Measurements from ENCODE around the gene BSN. TPM values are rescaled to one million over a fixed set of nuclear protein-coding genes. Genes with fewer than 3 reads are reported as not detected.

Gene BSN
- total RNA-seq, 2 experiments from 2014 or later, result 0.03 to 0.05 TPM

DNA sequence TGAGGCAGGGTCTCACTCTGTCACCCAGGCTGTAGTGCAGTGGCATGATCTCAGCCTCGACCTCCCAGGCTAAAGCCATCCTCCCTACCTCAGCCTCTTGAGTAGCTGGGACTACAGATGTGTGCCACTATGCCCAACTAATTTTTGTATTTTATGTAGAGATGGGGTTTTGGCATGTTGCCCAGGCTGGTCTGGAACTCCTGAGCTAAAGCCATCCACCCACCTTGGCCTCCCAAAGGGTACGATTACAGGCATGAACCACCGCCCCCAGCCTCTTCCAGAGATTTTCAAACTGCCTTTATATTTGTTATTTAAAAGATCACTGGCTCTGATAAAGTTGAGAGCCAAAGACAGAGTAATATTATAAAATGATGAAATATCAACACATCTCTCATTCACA, 37.3 kb downstream of the BSN start:
- Mint-ChIP-seq H3K36me3 (ENCODE audit: low read depth) (no peaks in the 10 kb centered on the region), H3K4me3 (no peak overlapping the region), H3K27ac (no peak overlapping the region), H3K27me3 (peaks cover 16% of the 10 kb centered on the region), H3K9me3 (no peaks in the 10 kb centered on the region), H3K4me1 (peaks cover 4% of the 10 kb centered on the region)
- POLR2A ChIA-PET, result no interaction called here
- CTCF ChIA-PET, result no interaction called here
- no peak for DNase-seq

DNA sequence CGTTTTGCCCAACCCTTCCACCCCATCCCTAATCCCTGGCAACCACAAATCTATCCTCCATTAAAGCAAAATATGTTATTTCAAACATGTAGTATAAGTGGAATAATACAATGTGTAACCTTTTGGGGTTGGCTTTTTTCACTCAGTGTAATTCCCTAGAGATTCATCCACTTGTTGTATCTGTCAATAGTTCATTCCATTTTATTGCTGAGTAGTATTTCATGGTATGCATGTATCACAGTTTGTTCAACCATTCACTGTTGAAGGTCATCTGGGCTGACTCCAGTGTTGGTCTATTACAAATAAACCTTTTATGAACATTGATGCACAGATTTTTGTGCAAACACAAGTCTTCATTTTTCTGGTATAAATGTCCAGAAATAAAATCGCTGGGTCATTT, 38.8 kb downstream of the BSN start:
- Mint-ChIP-seq H3K36me3 (ENCODE audit: low read depth) (no peaks in the 10 kb centered on the region), H3K4me3 (no peak overlapping the region), H3K27ac (no peak overlapping the region), H3K4me1 (no peaks in the 10 kb centered on the region), H3K9me3 (no peaks in the 10 kb centered on the region), H3K27me3 (peaks cover 11% of the 10 kb centered on the region)
- DNase-seq, result no peak
- ChIA-PET POLR2A (no interaction called here), CTCF (no interaction called here)

DNA sequence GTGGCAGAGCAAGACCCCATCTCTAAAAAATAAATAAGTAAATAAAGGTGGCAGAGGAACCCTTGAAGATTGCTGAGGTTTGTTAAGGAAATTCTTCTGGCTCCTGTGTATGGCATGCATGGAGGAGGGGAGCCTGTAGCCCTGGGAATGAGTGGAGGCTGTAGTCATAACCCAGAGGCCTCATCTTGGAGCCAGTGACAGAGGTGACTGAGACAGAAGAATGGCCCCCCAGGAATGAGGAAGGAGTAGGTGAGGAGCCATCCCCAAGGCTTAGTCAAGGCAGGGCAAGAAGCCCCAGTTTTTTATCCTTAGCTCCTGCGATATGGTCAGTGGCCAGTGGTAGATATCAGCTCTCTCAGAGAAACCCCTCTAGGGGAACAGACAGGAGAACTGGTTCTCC, 46.5 kb downstream of the BSN start:
- Mint-ChIP-seq H3K27me3 (no peaks in the 10 kb centered on the region), H3K36me3 (ENCODE audit: low read depth) (no peaks in the 10 kb centered on the region), H3K9me3 (no peaks in the 10 kb centered on the region), H3K4me1 (peaks cover 23% of the 10 kb centered on the region), H3K27ac (no peak overlapping the region), H3K4me3 (no peak overlapping the region)
- POLR2A ChIA-PET, result no interaction called here
- CTCF ChIA-PET, result no interaction called here
- DNase-seq, result no peak

DNA sequence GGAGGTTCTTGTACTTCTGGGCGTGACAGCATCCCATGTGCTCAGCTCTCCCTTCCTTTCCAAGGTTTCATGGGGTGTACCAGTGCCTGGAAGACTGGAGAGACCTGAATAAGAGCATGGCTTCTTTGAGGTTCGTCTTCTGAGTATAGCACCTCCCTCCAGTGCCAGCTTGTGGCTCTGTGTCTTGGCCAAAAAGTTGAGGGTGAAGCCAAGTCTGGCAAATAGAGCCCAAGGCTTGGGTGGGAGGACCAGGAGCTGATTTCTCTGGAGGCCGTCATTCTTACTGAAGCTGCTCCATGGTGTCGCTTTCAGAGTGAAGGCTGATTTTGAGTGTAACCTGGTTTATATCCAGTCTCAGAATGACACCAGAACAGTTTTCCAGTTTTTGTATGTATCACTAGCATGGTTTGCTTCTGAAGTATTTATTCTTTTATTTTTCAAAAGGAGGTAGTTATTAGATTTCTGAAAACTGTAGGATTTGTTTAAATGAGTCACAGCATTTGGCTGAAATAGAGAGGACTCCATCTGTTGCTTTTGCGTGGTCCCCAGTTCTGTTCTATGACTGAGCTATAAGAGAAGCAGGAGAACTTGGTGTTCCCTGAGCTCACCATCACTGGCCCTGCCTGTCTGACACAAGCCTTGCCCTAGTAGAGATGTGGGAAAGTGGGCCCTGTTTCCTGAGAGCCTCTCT, 47.2 kb downstream of the BSN start:
- no peaks in the 10 kb centered on the region for H3K36me3 Mint-ChIP-seq (ENCODE audit: low read depth)
- no peak overlapping the region for H3K4me3 Mint-ChIP-seq
- DNase-seq, result no peak
- H3K9me3 Mint-ChIP-seq, result no peaks in the 10 kb centered on the region
- ChIA-PET CTCF (interaction anchor here (0.9 kb wide), 1 partner anchor 62 kb away, joined by 3 read pairs; no protein-coding TSS in a partner anchor), POLR2A (interaction anchor here (1.0 kb wide), 1 partner anchor 131 kb away, joined by 5 read pairs; the partner anchor contains the start of gene DAG1)
- peaks cover 23% of the 10 kb centered on the region for H3K4me1 Mint-ChIP-seq
- H3K27ac Mint-ChIP-seq, result no peak overlapping the region
- H3K27me3 Mint-ChIP-seq, result no peaks in the 10 kb centered on the region

DNA sequence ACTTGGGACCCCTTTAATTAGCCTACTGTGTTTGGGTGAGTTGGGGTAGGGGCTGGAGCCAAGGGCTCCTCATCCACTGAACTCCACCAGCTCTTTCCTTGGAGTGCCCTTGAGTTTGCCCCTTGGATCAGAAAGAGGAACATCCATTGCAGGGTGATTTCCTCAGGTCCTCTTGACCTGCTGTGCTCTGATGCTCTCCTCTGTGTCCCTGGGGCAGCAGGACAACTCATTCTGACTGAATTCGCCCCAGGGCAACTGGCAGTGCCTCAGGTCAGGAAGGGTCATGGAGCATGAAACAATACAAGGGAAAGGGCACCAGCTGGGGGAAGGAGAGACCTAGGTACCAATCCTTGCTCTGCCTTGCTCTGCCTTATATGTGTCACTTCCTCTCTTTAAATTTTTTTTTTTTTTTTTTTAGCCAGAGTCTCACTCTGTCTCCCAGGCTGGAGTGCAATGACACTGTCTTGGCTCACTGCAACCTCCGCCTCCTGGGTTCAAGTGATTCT, 47.8 kb downstream of the BSN start:
- no peaks in the 10 kb centered on the region for H3K27me3 Mint-ChIP-seq

DNA sequence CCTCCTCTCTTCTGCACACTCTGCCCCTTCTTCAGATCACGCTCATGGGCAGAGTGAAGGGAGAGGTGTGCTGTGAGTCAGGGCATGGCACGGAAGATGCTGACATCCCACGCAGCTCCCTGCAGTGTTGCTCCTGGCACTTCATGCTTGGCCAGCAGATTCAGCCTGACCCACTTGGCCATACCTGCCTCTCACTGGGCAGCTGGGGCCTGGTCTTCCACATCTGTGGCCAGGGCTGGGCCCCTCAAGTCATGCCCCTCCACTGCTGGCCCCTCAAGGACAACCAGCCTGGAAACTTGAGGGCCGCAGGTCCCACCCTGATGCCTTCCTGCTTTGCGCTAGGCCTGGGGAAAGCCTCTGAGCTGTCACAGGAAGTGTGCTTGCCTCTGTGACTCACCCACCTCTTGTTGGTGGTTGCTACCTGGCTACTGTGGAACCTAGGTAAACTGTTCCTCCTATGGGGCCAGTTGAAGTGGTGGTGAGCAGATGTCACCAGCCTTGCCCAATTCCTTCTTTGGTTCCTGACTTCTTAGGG, 48.7 kb downstream of the BSN start:
- Mint-ChIP-seq H3K27me3 (no peaks in the 10 kb centered on the region), H3K4me3 (no peak overlapping the region), H3K27ac (peak overlapping the region; percentile 74), H3K4me1 (peaks cover 23% of the 10 kb centered on the region), H3K9me3 (no peaks in the 10 kb centered on the region), H3K36me3 (ENCODE audit: low read depth) (no peaks in the 10 kb centered on the region)
- CTCF ChIA-PET, result interaction anchor here (0.7 to 2.1 kb wide), 3 partner anchors 63 to 917 kb away, joined by 3 to 8 read pairs (median 4); partner anchors contain the start of gene NCKIPSD
- POLR2A ChIA-PET, result interaction anchor here (0.9 to 1.9 kb wide), 5 partner anchors 15 to 263 kb away, joined by 3 to 4 read pairs (median 3); partner anchors contain the start of gene AMIGO3
- DNase-seq, result peak; percentile 72

More for the DNA sequence above, 47.8 kb downstream of the BSN start:
- no peak overlapping the region for H3K4me3 Mint-ChIP-seq
- no peaks in the 10 kb centered on the region for H3K9me3 Mint-ChIP-seq
- H3K36me3 Mint-ChIP-seq (ENCODE audit: low read depth), result no peaks in the 10 kb centered on the region
- CTCF ChIA-PET, result interaction anchor here (0.7 to 2.1 kb wide), 3 partner anchors 62 to 916 kb away, joined by 3 to 8 read pairs (median 4); partner anchors contain the start of gene NCKIPSD
- POLR2A ChIA-PET, result interaction anchor here (1.0 to 1.9 kb wide), 4 partner anchors 14 to 132 kb away, joined by 3 to 5 read pairs (median 4); partner anchors contain the start of gene DAG1
- peaks cover 23% of the 10 kb centered on the region for H3K4me1 Mint-ChIP-seq
- DNase-seq, result no peak
- no peak overlapping the region for H3K27ac Mint-ChIP-seq

DNA sequence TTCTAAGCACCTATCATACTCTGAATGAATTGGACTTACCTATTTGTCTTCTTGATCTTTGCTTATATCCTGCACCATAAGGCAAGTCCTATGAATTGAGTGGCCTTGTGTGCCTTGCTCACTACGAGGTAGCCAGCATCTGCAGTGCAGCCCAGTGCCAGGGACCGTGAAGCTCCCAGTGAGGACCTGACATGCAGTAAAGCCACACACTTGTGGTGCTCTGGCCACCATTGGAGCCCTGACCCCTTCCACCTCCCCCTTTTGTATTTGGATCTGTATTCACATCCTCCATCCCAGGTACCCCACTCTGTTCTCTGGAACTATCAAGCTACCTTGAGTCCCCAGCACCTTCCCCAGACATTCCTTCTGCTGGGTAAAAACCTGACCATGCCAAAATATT, 52.1 kb downstream of the BSN start:
- no peaks in the 10 kb centered on the region for H3K27me3 Mint-ChIP-seq
- CTCF ChIA-PET, result no interaction called here
- no peaks in the 10 kb centered on the region for H3K36me3 Mint-ChIP-seq (ENCODE audit: low read depth)
- peaks cover 23% of the 10 kb centered on the region for H3K4me1 Mint-ChIP-seq
- no peaks in the 10 kb centered on the region for H3K9me3 Mint-ChIP-seq
- POLR2A ChIA-PET, result no interaction called here
- DNase-seq, result no peak
- H3K27ac Mint-ChIP-seq, result no peak overlapping the region
- no peak overlapping the region for H3K4me3 Mint-ChIP-seq

DNA sequence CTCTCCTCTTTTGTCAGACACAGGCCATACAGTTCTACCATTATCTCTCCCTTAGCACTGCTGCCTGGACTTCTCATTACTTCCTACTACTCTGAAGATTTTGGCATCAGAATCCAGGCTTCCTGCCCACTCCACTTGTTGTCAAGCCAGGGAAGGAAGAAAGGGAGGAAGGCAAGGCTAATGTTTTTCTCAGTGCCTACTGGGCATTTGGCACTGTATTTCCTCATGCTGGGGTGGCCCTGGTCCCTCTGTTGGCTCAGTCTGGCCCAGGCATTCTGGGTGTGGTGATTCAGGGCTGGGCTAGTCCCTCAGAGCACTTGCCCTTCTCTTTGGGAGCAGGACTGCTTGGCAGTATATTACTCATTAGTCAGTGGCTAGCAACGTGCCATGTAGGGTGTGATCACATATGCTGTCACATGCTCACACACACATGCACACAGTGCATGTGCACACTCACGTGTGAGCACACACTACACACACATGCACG, 52.9 kb downstream of the BSN start:
- CTCF ChIA-PET, result no interaction called here
- Mint-ChIP-seq H3K4me1 (peaks cover 22% of the 10 kb centered on the region), H3K36me3 (ENCODE audit: low read depth) (no peaks in the 10 kb centered on the region), H3K27ac (no peak overlapping the region), H3K27me3 (no peaks in the 10 kb centered on the region), H3K4me3 (no peak overlapping the region), H3K9me3 (no peaks in the 10 kb centered on the region)
- POLR2A ChIA-PET, result no interaction called here
- DNase-seq, result no peak

DNA sequence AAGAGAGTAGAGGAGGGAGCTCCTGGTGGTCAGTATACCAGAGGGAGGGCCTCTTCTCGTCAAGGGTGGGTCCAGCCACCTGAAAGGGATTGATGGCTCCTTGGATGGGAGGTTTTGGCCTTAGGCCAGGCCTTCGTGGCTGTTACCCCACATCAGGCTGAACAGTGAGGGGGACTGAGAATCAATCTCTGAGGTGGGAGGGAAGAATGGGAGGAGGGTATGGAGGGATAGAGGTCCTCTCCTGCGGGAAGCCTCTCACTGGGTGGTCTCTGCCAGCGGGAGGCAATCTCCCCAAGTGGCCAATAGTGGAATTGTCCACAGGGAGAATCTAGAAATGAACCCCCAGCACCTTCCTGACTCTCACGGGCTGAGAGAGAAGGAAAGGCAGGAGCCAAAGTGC, 53.5 kb downstream of the BSN start:
- Mint-ChIP-seq H3K4me1 (peaks cover 17% of the 10 kb centered on the region), H3K4me3 (no peak overlapping the region), H3K36me3 (ENCODE audit: low read depth) (no peaks in the 10 kb centered on the region), H3K27ac (no peak overlapping the region), H3K27me3 (no peaks in the 10 kb centered on the region), H3K9me3 (no peaks in the 10 kb centered on the region)
- ChIA-PET POLR2A (no interaction called here), CTCF (no interaction called here)
- DNase-seq, result no peak

DNA sequence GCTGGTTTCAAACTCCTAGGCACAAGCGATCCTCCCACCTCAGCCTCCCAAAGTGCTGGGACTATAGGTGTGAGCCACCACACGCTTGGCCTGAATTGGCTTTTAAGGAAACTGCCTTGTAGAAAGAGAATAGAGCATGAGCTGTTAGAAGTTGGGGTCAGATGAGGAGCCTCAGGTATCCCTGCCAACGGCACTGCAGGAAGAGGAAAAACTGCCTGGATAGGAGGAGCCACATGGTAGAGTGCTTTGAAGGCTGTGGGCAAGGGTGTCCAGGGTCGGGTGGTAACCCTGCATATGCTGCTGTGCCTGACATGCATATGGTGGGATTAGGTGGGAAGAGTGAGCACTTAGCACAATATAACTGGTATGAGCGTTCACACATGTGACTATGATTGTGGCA, 55.0 kb downstream of the BSN start:
- Mint-ChIP-seq H3K36me3 (ENCODE audit: low read depth) (no peaks in the 10 kb centered on the region), H3K4me3 (no peak overlapping the region), H3K9me3 (no peaks in the 10 kb centered on the region), H3K4me1 (peaks cover 2% of the 10 kb centered on the region), H3K27me3 (no peaks in the 10 kb centered on the region), H3K27ac (no peak overlapping the region)
- DNase-seq, result no peak
- ChIA-PET CTCF (interaction anchor here (0.7 to 1.0 kb wide), 2 partner anchors 45 to 69 kb away, joined by 3 read pairs; no protein-coding TSS in a partner anchor), POLR2A (no interaction called here)

DNA sequence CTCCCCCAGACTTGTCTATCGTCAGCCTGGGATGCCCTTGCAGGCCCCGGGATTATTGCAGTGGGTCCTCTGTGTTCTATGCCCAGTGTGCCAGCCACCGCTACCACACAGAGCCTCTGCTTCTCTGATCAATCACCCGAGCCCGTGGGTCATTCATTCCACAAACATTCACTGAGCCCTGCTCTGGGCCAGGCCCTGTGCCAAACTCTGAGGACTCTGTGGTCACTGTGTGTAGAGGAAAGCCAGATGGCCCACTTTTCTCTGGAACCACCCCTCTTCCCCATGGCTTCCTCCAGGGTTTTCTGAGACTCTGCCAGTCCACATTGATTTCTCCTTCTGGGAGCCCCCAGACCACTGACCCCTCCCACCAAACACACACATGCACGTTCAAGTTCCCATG, 55.5 kb downstream of the BSN start:
- ChIA-PET CTCF (no interaction called here), POLR2A (no interaction called here)
- no peaks in the 10 kb centered on the region for H3K27me3 Mint-ChIP-seq
- H3K9me3 Mint-ChIP-seq, result no peaks in the 10 kb centered on the region
- H3K27ac Mint-ChIP-seq, result no peak overlapping the region
- no peaks in the 10 kb centered on the region for H3K36me3 Mint-ChIP-seq (ENCODE audit: low read depth)
- no peak for DNase-seq
- H3K4me1 Mint-ChIP-seq, result no peaks in the 10 kb centered on the region
- H3K4me3 Mint-ChIP-seq, result no peak overlapping the region

DNA sequence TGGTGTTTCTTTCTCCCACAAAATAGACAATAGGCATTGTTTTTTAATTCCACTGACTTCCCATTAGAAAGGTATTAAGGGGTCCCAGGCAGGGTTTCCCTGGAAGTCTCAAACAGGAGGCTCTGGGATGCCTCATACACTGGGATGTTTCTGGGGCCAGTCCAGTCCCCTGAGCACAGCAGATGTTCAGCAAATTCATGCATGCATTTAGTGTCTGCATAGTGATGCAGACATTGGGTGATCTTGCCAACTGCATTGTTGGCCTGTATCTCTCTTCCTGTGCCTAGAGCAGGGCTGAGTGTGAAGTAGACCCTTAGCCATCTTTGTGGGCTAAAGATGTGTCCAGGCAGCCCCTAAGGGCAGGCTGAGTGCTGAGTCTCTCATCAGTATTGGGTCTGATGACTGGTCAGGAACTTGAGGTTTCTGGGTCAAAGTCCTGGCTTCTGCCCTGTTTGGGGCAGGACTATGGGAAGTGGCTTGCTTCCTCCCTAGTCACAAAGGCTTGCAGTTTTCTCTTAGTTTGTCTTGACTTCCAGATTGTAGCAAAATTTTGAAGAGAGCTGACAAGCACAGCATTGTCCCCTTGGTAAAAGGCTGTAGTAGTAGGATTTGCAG, 56.5 kb downstream of the BSN start:
- no peaks in the 10 kb centered on the region for H3K27me3 Mint-ChIP-seq
- CTCF ChIA-PET, result no interaction called here

DNA sequence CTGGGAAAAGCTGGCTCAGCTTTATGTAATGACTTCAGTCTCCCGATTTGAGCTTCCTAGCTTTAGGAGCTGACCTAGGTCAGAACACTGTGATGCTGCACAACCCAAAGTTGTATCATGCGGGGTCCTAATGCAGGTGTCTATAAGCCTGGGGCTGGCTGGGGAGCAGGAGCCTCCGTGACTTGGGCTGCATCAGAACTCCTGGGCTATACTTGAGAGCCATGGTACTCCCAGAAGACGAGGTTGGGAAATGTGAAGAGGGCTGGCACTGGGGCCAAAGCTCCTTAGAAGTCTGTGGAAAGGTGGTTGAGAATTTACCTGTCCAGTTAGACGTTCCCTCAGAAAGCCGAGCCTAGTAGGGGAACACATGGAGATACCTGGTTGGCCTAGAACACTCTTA, 57.0 kb downstream of the BSN start:
- H3K4me3 Mint-ChIP-seq, result no peak overlapping the region
- ChIA-PET CTCF (interaction anchor here (0.7 kb wide), 1 partner anchor 262 kb away, joined by 3 read pairs; no protein-coding TSS in a partner anchor), POLR2A (no interaction called here)

More for the DNA sequence above, 56.5 kb downstream of the BSN start:
- H3K36me3 Mint-ChIP-seq (ENCODE audit: low read depth), result no peaks in the 10 kb centered on the region
- H3K27ac Mint-ChIP-seq, result no peak overlapping the region
- no peaks in the 10 kb centered on the region for H3K9me3 Mint-ChIP-seq
- no peak for DNase-seq
- H3K4me3 Mint-ChIP-seq, result no peak overlapping the region
- H3K4me1 Mint-ChIP-seq, result no peaks in the 10 kb centered on the region
- POLR2A ChIA-PET, result no interaction called here

More for the DNA sequence above, 57.0 kb downstream of the BSN start:
- H3K4me1 Mint-ChIP-seq, result no peaks in the 10 kb centered on the region
- no peaks in the 10 kb centered on the region for H3K36me3 Mint-ChIP-seq (ENCODE audit: low read depth)
- H3K27ac Mint-ChIP-seq, result no peak overlapping the region
- H3K9me3 Mint-ChIP-seq, result no peaks in the 10 kb centered on the region
- no peak for DNase-seq
- no peaks in the 10 kb centered on the region for H3K27me3 Mint-ChIP-seq
